Measurements from ENCODE around the gene SPINT2.
"Not testable (repeated sequence)": the region's sequence is repeated elsewhere in the genome, so short reads cannot be mapped to it uniquely, and the experiment has no call there.

SPINT2 gene

GRCh38 chr19:38253788-38254187 lies 10.6 kb upstream of the SPINT2 start:
- H3K4me1 ChIP-seq (ENCODE audit: control insufficient read depth, insufficient read depth, low read length) = peaks cover 31% of the 10 kb centered on the region
- H3K36me3 ChIP-seq (ENCODE audit: control insufficient read depth, insufficient read depth, low read length) = no peaks in the 10 kb centered on the region
- no peak overlapping the region for H3K9ac ChIP-seq (ENCODE audit: low read depth, low read length)
- H3K9me3 ChIP-seq (ENCODE audit: control insufficient read depth, insufficient read depth, low read length) = no peaks in the 10 kb centered on the region
- H3K27me3 ChIP-seq (ENCODE audit: control insufficient read depth, insufficient read depth, low read length) = peaks cover 8% of the 10 kb centered on the region
- no peak overlapping the region for H3K27ac ChIP-seq (ENCODE audit: low read depth, low read length)
- no peak overlapping the region for H3K4me3 ChIP-seq (ENCODE audit: low read depth, low read length)

- H3K4me3 ChIP-seq (ENCODE audit: low read depth, low read length) = peak overlapping the region; percentile 66
- H3K4me1 ChIP-seq (ENCODE audit: control insufficient read depth, insufficient read depth, low read length) = peaks cover 29% of the 10 kb centered on the region
- H3K36me3 ChIP-seq (ENCODE audit: control insufficient read depth, insufficient read depth, low read length) = no peaks in the 10 kb centered on the region
- H3K27ac ChIP-seq (ENCODE audit: low read depth, low read length) = no peak overlapping the region
- H3K9ac ChIP-seq (ENCODE audit: low read depth, low read length) = peak overlapping the region; percentile 23; the same call in 1 of the 2 replicates
- peaks cover 8% of the 10 kb centered on the region for H3K27me3 ChIP-seq (ENCODE audit: control insufficient read depth, insufficient read depth, low read length)
- H3K9me3 ChIP-seq (ENCODE audit: control insufficient read depth, insufficient read depth, low read length) = no peaks in the 10 kb centered on the region
These were observed 8.9 kb upstream of the SPINT2 start for GRCh38 chr19:38255383-38256014.

GRCh38 chr19:38261942-38262341 lies 2.4 kb upstream of the SPINT2 start:
- H3K9me3 ChIP-seq (ENCODE audit: control insufficient read depth, insufficient read depth, low read length); H3K36me3 ChIP-seq (ENCODE audit: control insufficient read depth, insufficient read depth, low read length); H3K9ac ChIP-seq (ENCODE audit: low read depth, low read length); H3K4me3 ChIP-seq (ENCODE audit: low read depth, low read length); H3K27ac ChIP-seq (ENCODE audit: low read depth, low read length); H3K27me3 ChIP-seq (ENCODE audit: control insufficient read depth, insufficient read depth, low read length): not testable (repeated sequence)
- H3K4me1 ChIP-seq (ENCODE audit: control insufficient read depth, insufficient read depth, low read length) = peaks cover 17% of the 10 kb centered on the region

- H3K27ac ChIP-seq (ENCODE audit: low read depth, low read length) = peak overlapping the region; percentile 15
- H3K4me1 ChIP-seq (ENCODE audit: control insufficient read depth, insufficient read depth, low read length) = peaks cover 25% of the 10 kb centered on the region
- H3K27me3 ChIP-seq (ENCODE audit: control insufficient read depth, insufficient read depth, low read length) = no peaks in the 10 kb centered on the region
- H3K9ac ChIP-seq (ENCODE audit: low read depth, low read length) = no peak overlapping the region
- H3K36me3 ChIP-seq (ENCODE audit: control insufficient read depth, insufficient read depth, low read length) = no peaks in the 10 kb centered on the region
- H3K9me3 ChIP-seq (ENCODE audit: control insufficient read depth, insufficient read depth, low read length) = no peaks in the 10 kb centered on the region
- no peak overlapping the region for H3K4me3 ChIP-seq (ENCODE audit: low read depth, low read length)
These were observed 1.6 kb upstream of the SPINT2 start for GRCh38 chr19:38262585-38263268.

GRCh38 chr19:38263689-38264485 lies 486 bp upstream of the SPINT2 start:
- Histone ChIP-seq H3K27ac (ENCODE audit: low read depth, low read length) (peak overlapping the region; percentile 95), H3K4me1 (ENCODE audit: control insufficient read depth, insufficient read depth, low read length) (peaks cover 31% of the 10 kb centered on the region), H3K36me3 (ENCODE audit: control insufficient read depth, insufficient read depth, low read length) (no peaks in the 10 kb centered on the region), H3K9me3 (ENCODE audit: control insufficient read depth, insufficient read depth, low read length) (no peaks in the 10 kb centered on the region), H3K4me3 (ENCODE audit: low read depth, low read length) (peak overlapping the region; percentile 73), H3K27me3 (ENCODE audit: control insufficient read depth, insufficient read depth, low read length) (no peaks in the 10 kb centered on the region), H3K9ac (ENCODE audit: low read depth, low read length) (peak overlapping the region; percentile 92; the same call in 1 of the 2 replicates)

GRCh38 chr19:38265213-38265861 lies 964 bp downstream of the SPINT2 start:
- peaks cover 31% of the 10 kb centered on the region for H3K4me1 ChIP-seq (ENCODE audit: control insufficient read depth, insufficient read depth, low read length)
- peak overlapping the region; percentile 73 for H3K4me3 ChIP-seq (ENCODE audit: low read depth, low read length)
- H3K27me3 ChIP-seq (ENCODE audit: control insufficient read depth, insufficient read depth, low read length) = no peaks in the 10 kb centered on the region
- H3K36me3 ChIP-seq (ENCODE audit: control insufficient read depth, insufficient read depth, low read length) = no peaks in the 10 kb centered on the region
- peak overlapping the region; percentile 92 for H3K9ac ChIP-seq (ENCODE audit: low read depth, low read length)
- H3K27ac ChIP-seq (ENCODE audit: low read depth, low read length) = peak overlapping the region; percentile 95
- no peaks in the 10 kb centered on the region for H3K9me3 ChIP-seq (ENCODE audit: control insufficient read depth, insufficient read depth, low read length)

- H3K4me1 ChIP-seq (ENCODE audit: control insufficient read depth, insufficient read depth, low read length) = peaks cover 31% of the 10 kb centered on the region
- peak overlapping the region; percentile 73 for H3K4me3 ChIP-seq (ENCODE audit: low read depth, low read length)
- H3K9me3 ChIP-seq (ENCODE audit: control insufficient read depth, insufficient read depth, low read length) = no peaks in the 10 kb centered on the region
- H3K27me3 ChIP-seq (ENCODE audit: control insufficient read depth, insufficient read depth, low read length) = no peaks in the 10 kb centered on the region
- H3K36me3 ChIP-seq (ENCODE audit: control insufficient read depth, insufficient read depth, low read length) = no peaks in the 10 kb centered on the region
- H3K9ac ChIP-seq (ENCODE audit: low read depth, low read length) = 0 out of 2 replicates have a peak overlapping the region, but pooled peaks have one; percentile 34
- no peak overlapping the region for H3K27ac ChIP-seq (ENCODE audit: low read depth, low read length)
These were observed 1.6 kb downstream of the SPINT2 start for GRCh38 chr19:38265921-38266429.

- Histone ChIP-seq H3K9me3 (ENCODE audit: control insufficient read depth, insufficient read depth, low read length) (no peaks in the 10 kb centered on the region), H3K36me3 (ENCODE audit: control insufficient read depth, insufficient read depth, low read length) (no peaks in the 10 kb centered on the region), H3K27me3 (ENCODE audit: control insufficient read depth, insufficient read depth, low read length) (no peaks in the 10 kb centered on the region), H3K9ac (ENCODE audit: low read depth, low read length) (no peak overlapping the region), H3K4me3 (ENCODE audit: low read depth, low read length) (peak overlapping the region; percentile 5), H3K27ac (ENCODE audit: low read depth, low read length) (peak overlapping the region; percentile 78), H3K4me1 (ENCODE audit: control insufficient read depth, insufficient read depth, low read length) (peaks cover 31% of the 10 kb centered on the region)
These were observed 2.7 kb downstream of the SPINT2 start for GRCh38 chr19:38266981-38267597.

- no peaks in the 10 kb centered on the region for H3K27me3 ChIP-seq (ENCODE audit: control insufficient read depth, insufficient read depth, low read length)
- H3K9me3 ChIP-seq (ENCODE audit: control insufficient read depth, insufficient read depth, low read length) = no peaks in the 10 kb centered on the region
- H3K27ac ChIP-seq (ENCODE audit: low read depth, low read length) = peak overlapping the region; percentile 42
- H3K4me1 ChIP-seq (ENCODE audit: control insufficient read depth, insufficient read depth, low read length) = peaks cover 31% of the 10 kb centered on the region
- no peak overlapping the region for H3K4me3 ChIP-seq (ENCODE audit: low read depth, low read length)
- no peak overlapping the region for H3K9ac ChIP-seq (ENCODE audit: low read depth, low read length)
- no peaks in the 10 kb centered on the region for H3K36me3 ChIP-seq (ENCODE audit: control insufficient read depth, insufficient read depth, low read length)
These were observed 3.5 kb downstream of the SPINT2 start for GRCh38 chr19:38267761-38268483.

- no peaks in the 10 kb centered on the region for H3K36me3 ChIP-seq (ENCODE audit: control insufficient read depth, insufficient read depth, low read length)
- H3K27me3 ChIP-seq (ENCODE audit: control insufficient read depth, insufficient read depth, low read length) = no peaks in the 10 kb centered on the region
- H3K9ac ChIP-seq (ENCODE audit: low read depth, low read length) = no peak overlapping the region
- peak overlapping the region; percentile 42 for H3K27ac ChIP-seq (ENCODE audit: low read depth, low read length)
- no peaks in the 10 kb centered on the region for H3K9me3 ChIP-seq (ENCODE audit: control insufficient read depth, insufficient read depth, low read length)
- no peak overlapping the region for H3K4me3 ChIP-seq (ENCODE audit: low read depth, low read length)
- H3K4me1 ChIP-seq (ENCODE audit: control insufficient read depth, insufficient read depth, low read length) = peaks cover 30% of the 10 kb centered on the region
These were observed 4.2 kb downstream of the SPINT2 start for GRCh38 chr19:38268539-38268938.

Measured in HUES48 (cell line).